ENCODE data around the gene TSPEAR.

DNA sequence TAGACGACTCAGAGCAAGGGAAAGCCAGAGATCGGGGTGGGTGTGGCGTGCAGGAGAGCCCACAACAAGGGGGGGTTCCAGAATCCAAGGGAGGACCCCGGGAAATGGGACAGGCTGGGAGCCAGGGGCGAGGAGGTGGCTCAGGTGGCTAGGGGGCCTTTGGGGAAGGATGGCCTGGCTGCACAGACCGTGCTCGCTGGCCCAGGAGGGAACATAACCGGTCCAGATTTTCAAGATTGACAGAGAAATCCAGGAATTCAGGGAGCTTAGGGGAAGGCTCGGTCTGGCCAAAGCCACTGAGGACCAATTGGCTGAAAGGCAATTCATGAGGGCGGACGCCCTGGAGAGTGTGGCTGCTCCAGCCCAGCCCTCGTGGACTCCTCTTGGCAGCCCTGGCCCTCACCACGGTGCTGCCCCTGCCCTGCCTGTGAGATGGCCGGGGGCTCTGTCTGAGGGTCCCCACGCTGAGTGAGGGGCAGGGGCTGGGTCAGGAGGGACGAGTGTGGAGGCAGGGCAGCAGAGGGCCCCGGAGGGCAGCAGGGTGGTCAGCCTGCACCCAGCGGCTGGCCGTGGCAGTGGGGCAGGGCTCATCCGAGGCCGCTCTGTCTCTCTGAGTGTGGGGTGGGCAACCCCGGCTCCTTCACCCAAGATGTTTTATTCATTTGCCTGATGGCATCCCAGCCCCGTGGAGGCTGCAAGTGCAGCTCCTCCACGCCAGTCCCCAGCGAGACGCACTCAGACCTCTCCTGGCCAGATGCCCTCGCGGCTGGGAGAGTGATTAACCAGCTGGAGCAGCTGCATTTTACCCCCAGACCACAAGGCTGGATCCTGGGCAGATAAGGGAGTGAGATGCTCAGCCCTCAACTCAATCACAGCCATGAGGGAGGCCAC lies 261.7 kb downstream of the TSPEAR start:
- no peak for TF ChIP-seq EZH2 (IDR thresholded peaks at IDR 0.05; ENCODE audit: borderline replicate concordance, insufficient read depth, low read depth, low read length, poor library complexity, severe bottlenecking)
- TF ChIP-seq, protein P1, sequence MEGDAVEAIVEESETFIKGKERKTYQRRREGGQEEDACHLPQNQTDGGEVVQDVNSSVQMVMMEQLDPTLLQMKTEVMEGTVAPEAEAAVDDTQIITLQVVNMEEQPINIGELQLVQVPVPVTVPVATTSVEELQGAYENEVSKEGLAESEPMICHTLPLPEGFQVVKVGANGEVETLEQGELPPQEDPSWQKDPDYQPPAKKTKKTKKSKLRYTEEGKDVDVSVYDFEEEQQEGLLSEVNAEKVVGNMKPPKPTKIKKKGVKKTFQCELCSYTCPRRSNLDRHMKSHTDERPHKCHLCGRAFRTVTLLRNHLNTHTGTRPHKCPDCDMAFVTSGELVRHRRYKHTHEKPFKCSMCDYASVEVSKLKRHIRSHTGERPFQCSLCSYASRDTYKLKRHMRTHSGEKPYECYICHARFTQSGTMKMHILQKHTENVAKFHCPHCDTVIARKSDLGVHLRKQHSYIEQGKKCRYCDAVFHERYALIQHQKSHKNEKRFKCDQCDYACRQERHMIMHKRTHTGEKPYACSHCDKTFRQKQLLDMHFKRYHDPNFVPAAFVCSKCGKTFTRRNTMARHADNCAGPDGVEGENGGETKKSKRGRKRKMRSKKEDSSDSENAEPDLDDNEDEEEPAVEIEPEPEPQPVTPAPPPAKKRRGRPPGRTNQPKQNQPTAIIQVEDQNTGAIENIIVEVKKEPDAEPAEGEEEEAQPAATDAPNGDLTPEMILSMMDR (IDR thresholded peaks at IDR 0.05), result no peak

All from B cell (primary cell).